Measurements from ENCODE around the gene RBMS3. TPM values are rescaled to one million over a fixed set of nuclear protein-coding genes. Genes with fewer than 3 reads are reported as not detected.
"Not testable (repeated sequence)": the region's sequence is repeated elsewhere in the genome, so short reads cannot be mapped to it uniquely, and the experiment has no call there.

RBMS3 gene
- total and polyA plus RNA-seq, 2 of the 8 experiments (the other 6 are each of a cell fraction or from before 2014, with no cell fraction given): 3.7 to 6.9 TPM

- H4K20me1 ChIP-seq (replicated peaks in 1 of 2; ENCODE audit: control insufficient read depth in 1 of 2, insufficient read depth in 2 of 2, low read length in 2 of 2); H2BK120ac ChIP-seq (replicated peaks; ENCODE audit: low read depth, low read length); H4K8ac ChIP-seq (ENCODE audit: extremely low read depth, insufficient read depth, low read length); H2BK15ac ChIP-seq (ENCODE audit: low read length); H3K9ac ChIP-seq (replicated peaks in 1 of 4; ENCODE audit: extremely low read depth in 1 of 4, low read depth in 3 of 4, low read length in 3 of 4); H2AFZ ChIP-seq (ENCODE audit: low read length); H3K14ac ChIP-seq (ENCODE audit: insufficient read length); H3K4me1 ChIP-seq (replicated peaks in 1 of 4; ENCODE audit: control insufficient read depth in 3 of 4, insufficient read depth in 4 of 4, low read length in 3 of 4); H3K27ac ChIP-seq (ENCODE audit: low read depth, low read length); H2BK5ac ChIP-seq (ENCODE audit: low read depth, low read length); H3K4me3 ChIP-seq (ENCODE audit: extremely low read depth in 1 of 4, insufficient read depth in 2 of 4, low read depth in 3 of 4, low read length in 4 of 4); H3K18ac ChIP-seq (ENCODE audit: extremely low read depth, low read length); H3K27me3 ChIP-seq (replicated peaks in 1 of 4; ENCODE audit: control insufficient read depth in 3 of 4, extremely low read depth in 1 of 4, insufficient read depth in 3 of 4, low read length in 3 of 4); H3K56ac ChIP-seq (replicated peaks; ENCODE audit: insufficient read length, low read depth, low read length); H3K79me2 ChIP-seq (ENCODE audit: control insufficient read depth in 1 of 2, insufficient read depth in 2 of 2, low read length in 2 of 2); H3K4ac ChIP-seq (replicated peaks; ENCODE audit: insufficient read length, low read depth, low read length); H3K23me2 ChIP-seq (ENCODE audit: low read depth, low read length); POLR2A ChIA-PET (ENCODE audit: partially characterized antibody); H2BK12ac ChIP-seq (ENCODE audit: low read depth, low read length); H3K23ac ChIP-seq (ENCODE audit: insufficient read length); H4K91ac ChIP-seq (replicated peaks; ENCODE audit: insufficient read length, low read length); H3K79me1 ChIP-seq (ENCODE audit: low read depth, low read length); H4K5ac ChIP-seq (ENCODE audit: insufficient read length, low read depth, low read length); H2BK20ac ChIP-seq (ENCODE audit: low read length); H3K36me3 ChIP-seq (ENCODE audit: control insufficient read depth in 2 of 4, insufficient read depth in 4 of 4, low read length in 3 of 4); FAIRE-seq; H2AK5ac ChIP-seq (ENCODE audit: low read depth, low read length); DNase-seq (ENCODE audit: low read depth in 1 of 2, low spot score in 2 of 2); H3K4me2 ChIP-seq (ENCODE audit: insufficient read depth in 1 of 2, low read depth in 2 of 2, low read length in 2 of 2): not testable (repeated sequence)
- CTCF ChIA-PET (ENCODE audit: partially characterized antibody): interaction anchor here (1.0 to 3.1 kb wide), 3 partner anchors 38 to 148 kb away, joined by 3 to 13 read pairs (median 3); no protein-coding TSS in a partner anchor
- WGBS, 2 experiments (ENCODE audit: extremely low coverage in 1 of 2, insufficient coverage in 1 of 2, insufficient read length in 1 of 2, insufficient replicate concordance in 2 of 2, low coverage in 1 of 2, low lambda C conversion rate in 2 of 2, missing lambda C conversion rate in 1 of 2): 98% methylated on average over 7 of the region's 9 CpGs; no CpG with 5 or more reads in 1 of the 2 experiments
- peaks cover 12 to 14% of the 10 kb centered on the region in 2 experiments; a peak in 3 of 4 replicates for H3K9me3 ChIP-seq (ENCODE audit: insufficient read depth in 2 of 2, low read depth in 1 of 2, low read length in 1 of 2)
These were observed 769.2 kb downstream of the RBMS3 start for GRCh38 chr3:30050116-30050515.
